Spinal cord (tissue), 10 donors: ENCODE measurements around the gene SSX2IP. TPM values are rescaled to one million over a fixed set of nuclear protein-coding genes. Genes with fewer than 3 reads are reported as not detected.
"Not testable (repeated sequence)": the region's sequence is repeated elsewhere in the genome, so short reads cannot be mapped to it uniquely, and the experiment has no call there.

Experiments used
- DNase-seq, 6 donors: peaks; one replicate each; pipeline versions ENCODE4 v3.0.0 to v3.0.0-alpha.2; 2013 to 2015; ENCODE audit warnings: low spot score in 6 of 6, low read depth in 4 of 6
- H3K27ac ChIP-seq: one replicate; pipeline ENCODE4 v1.5.1; 2013; ENCODE audit warnings: low read depth, low read length, control low read depth
- H3K27me3 ChIP-seq: one replicate; pipeline ENCODE4 v1.6.1; 2013; ENCODE audit warnings: low read length; ENCODE audit not compliant: control insufficient read depth, insufficient read depth
- H3K36me3 ChIP-seq: one replicate; pipeline ENCODE4 v1.6.1; 2013; ENCODE audit warnings: low read length; ENCODE audit not compliant: control insufficient read depth, insufficient read depth
- H3K4me1 ChIP-seq: one replicate; pipeline ENCODE4 v1.6.1; 2013; ENCODE audit warnings: low read length; ENCODE audit not compliant: control insufficient read depth, insufficient read depth
- H3K4me3 ChIP-seq: one replicate; pipeline ENCODE4 v1.5.1; 2013; ENCODE audit warnings: low read depth, low read length, control low read depth
- H3K9me3 ChIP-seq: one replicate; pipeline ENCODE4 v1.6.1; 2013; ENCODE audit warnings: low read length; ENCODE audit not compliant: control insufficient read depth, insufficient read depth
- WGBS: methylation state at CpG from one replicate; pipeline ENCODE4 v1.1.5; 2013; ENCODE audit warnings: missing lambda C conversion rate; ENCODE audit not compliant: insufficient coverage; 5-methylcytosine and 5-hydroxymethylcytosine counted together
- polyA plus RNA-seq, 2 donors: library from polyadenylated mRNA; unstranded; fragments of 120-200 nt; gene quantifications; one replicate each; pipeline ENCODE4 v1.2.1, GENCODE V29; 2013; ENCODE audit not compliant: insufficient read length in 2 of 2
- total RNA-seq, 2 donors: library from RNA; depleted of rRNA in 1 of 2; stranded (reverse); fragments of 120-200 nt in 1 of 2; fragments of >200 nt in 1 of 2; gene quantifications; one replicate each; pipeline versions ENCODE4 v1.2.3 to v1.2.4, GENCODE V29; 2013 to 2014
- donor health status: healthy.

Gene SSX2IP
- total and polyA plus RNA-seq, 4 donors, result 14.9 to 29.7 (median 21.5) TPM

DNA sequence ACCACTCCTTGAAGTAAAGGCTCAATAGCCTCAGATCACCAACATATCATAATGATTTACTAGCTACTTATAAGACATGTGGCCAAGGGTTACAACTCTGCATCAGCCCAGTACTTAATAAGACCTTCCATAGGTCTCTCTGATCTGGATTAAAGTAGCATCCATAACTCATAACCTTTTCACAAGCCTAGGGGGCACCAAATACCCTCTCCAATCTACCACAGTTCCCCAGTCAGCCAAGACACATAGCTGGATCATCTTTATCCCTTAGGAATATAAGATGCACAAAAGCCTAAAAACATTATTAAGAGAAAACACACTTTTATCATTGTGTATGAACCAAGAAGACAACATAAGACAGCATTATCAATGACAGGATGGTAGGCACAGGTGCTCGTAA is 22.1 kb downstream of the SSX2IP start:
- WGBS, result no CpG with 5 or more reads among the region's 1 CpG
- Histone ChIP-seq H3K9me3 (no peaks in the 10 kb centered on the region), H3K27ac (no peak overlapping the region), H3K36me3 (no peaks in the 10 kb centered on the region), H3K4me1 (no peaks in the 10 kb centered on the region), H3K4me3 (no peak overlapping the region), H3K27me3 (no peaks in the 10 kb centered on the region)
- DNase-seq, result no peak

DNA sequence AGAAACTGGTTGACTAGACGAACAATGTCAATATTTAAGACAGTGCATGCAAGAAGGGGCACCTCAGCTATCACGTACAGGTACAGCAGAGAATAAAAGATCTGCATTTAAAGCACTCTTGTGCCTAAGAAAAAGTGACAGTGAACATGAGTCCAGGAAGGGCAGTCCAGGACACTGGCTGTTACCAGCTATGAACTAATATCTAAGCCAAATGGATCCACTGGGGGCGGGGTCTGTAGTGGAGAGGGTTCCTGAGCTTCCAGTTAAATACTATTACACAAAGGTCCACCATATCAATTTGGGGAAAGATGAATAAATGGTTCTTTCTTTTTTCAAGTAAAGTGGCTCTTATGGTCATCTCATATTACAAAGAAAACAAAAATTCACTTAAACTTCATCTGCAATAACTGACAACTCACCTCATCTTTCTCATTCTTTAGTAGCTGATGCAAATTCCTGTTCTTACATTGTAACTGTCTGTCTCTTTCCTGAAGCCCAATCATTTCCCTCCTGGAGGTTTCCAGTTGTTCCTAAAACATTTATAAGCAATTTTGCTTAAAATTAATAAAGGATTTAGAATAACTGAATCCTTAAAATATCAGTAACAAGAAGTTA is 24.5 kb downstream of the SSX2IP start:
- no peaks in the 10 kb centered on the region for H3K9me3 ChIP-seq
- H3K4me1 ChIP-seq, result no peaks in the 10 kb centered on the region
- no peak for DNase-seq
- WGBS, result no CpG with 5 or more reads among the region's 3 CpGs
- H3K36me3 ChIP-seq, result no peaks in the 10 kb centered on the region
- no peak overlapping the region for H3K27ac ChIP-seq
- H3K4me3 ChIP-seq, result no peak overlapping the region
- no peaks in the 10 kb centered on the region for H3K27me3 ChIP-seq

GRCh38 chr1:84653130-84653677 is 37.1 kb downstream of the SSX2IP start:
- peaks cover 15% of the 10 kb centered on the region for H3K36me3 ChIP-seq
- H3K9me3 ChIP-seq, result no peaks in the 10 kb centered on the region
- no CpG with 5 or more reads among the region's 2 CpGs for WGBS
- DNase-seq, result no peak
- no peaks in the 10 kb centered on the region for H3K27me3 ChIP-seq
- no peak overlapping the region for H3K4me3 ChIP-seq
- H3K27ac ChIP-seq, result no peak overlapping the region
- no peaks in the 10 kb centered on the region for H3K4me1 ChIP-seq

DNA sequence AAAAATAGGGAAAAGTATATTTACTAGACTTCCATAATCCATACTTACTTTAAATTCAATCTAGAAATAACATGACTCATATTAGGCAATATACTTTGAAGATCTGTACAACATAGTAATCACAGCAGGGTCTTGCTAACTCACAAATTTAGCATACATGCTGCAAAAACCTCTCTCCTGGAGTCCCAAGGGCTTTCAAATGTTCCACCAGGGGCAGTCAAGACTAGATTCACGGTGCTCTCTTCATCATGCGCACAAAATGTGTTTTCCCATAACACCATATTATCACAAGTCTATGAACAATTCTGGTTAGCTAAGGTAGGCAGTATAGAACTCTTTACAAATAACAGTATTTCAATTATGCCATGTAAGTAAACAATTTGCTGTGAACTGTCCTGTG is 45.8 kb downstream of the SSX2IP start:
- no peak for DNase-seq
- Histone ChIP-seq H3K9me3 (no peaks in the 10 kb centered on the region), H3K36me3 (no peaks in the 10 kb centered on the region), H3K27me3 (no peaks in the 10 kb centered on the region), H3K27ac (no peak overlapping the region), H3K4me1 (no peaks in the 10 kb centered on the region), H3K4me3 (no peak overlapping the region)
- WGBS, result no CpG with 5 or more reads among the region's 2 CpGs

GRCh38 chr1:84643183-84643582 is 47.1 kb downstream of the SSX2IP start:
- Histone ChIP-seq H3K9me3 (no peaks in the 10 kb centered on the region), H3K36me3 (no peaks in the 10 kb centered on the region), H3K4me3 (no peak overlapping the region), H3K27me3 (no peaks in the 10 kb centered on the region), H3K4me1 (no peaks in the 10 kb centered on the region), H3K27ac (no peak overlapping the region)
- WGBS, result no CpG with 5 or more reads among the region's 6 CpGs
- DNase-seq, result no peak

DNA sequence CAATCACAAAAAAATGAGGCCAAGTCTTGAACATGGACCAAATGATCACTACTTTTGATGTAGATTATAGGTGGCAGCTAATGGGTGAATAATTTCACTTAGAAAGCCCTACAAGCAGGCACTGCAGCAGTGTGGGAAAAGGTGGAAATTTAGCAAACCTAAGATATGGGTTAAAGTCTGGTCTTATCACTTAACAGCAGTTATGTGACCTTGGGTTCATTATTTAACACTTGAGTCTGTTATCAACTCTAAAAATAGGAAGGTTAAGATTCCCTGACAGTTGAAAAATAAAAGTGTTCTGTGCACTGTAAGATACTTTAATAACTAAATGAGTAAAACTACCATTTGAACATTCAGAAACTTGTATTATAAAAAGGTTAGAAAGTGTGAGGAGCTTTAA is 47.5 kb downstream of the SSX2IP start:
- no peak for DNase-seq
- no peak overlapping the region for H3K27ac ChIP-seq
- no peaks in the 10 kb centered on the region for H3K36me3 ChIP-seq
- no peaks in the 10 kb centered on the region for H3K4me1 ChIP-seq
- H3K9me3 ChIP-seq, result no peaks in the 10 kb centered on the region
- no peaks in the 10 kb centered on the region for H3K27me3 ChIP-seq
- H3K4me3 ChIP-seq, result no peak overlapping the region

GRCh38 chr1:84639731-84640130 is 50.5 kb downstream of the SSX2IP start:
- not testable (repeated sequence) for H3K4me3 ChIP-seq, H3K9me3 ChIP-seq
- 92% methylated on average over 5 of the region's 6 CpGs for WGBS

DNA sequence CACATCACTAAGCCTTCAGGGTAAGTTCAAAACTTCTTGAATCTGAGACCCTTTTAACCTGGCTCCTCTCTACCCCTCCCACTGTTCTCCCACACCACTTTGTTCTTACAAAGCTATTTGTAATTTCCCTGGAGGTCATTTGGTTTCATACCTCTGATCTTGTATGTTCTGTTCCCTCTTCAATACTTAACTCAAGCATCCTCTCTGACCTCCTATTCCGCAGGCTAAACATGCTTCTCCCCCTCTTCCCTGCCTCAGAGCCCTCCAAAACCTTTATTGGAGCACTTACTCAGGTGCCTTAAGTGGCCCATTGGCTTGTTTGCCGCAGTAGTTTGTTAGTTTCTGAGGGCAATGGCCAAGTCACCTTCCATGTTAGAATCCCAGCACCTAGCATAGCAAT is 54.8 kb downstream of the SSX2IP start:
- no CpG with 5 or more reads among the region's 2 CpGs for WGBS
- H3K4me1 ChIP-seq, result no peaks in the 10 kb centered on the region

More at GRCh38 chr1:84639731-84640130, 50.5 kb downstream of the SSX2IP start:
- not testable (repeated sequence) for DNase-seq, H3K27ac ChIP-seq, H3K27me3 ChIP-seq, H3K36me3 ChIP-seq, H3K4me1 ChIP-seq

GRCh38 chr1:84634536-84635205 is 55.6 kb downstream of the SSX2IP start:
- DNase-seq, result no peak
- Histone ChIP-seq H3K27me3 (no peaks in the 10 kb centered on the region), H3K27ac (no peak overlapping the region), H3K4me1 (no peaks in the 10 kb centered on the region), H3K4me3 (no peak overlapping the region), H3K36me3 (no peaks in the 10 kb centered on the region), H3K9me3 (no peaks in the 10 kb centered on the region)
- 91% methylated on average over 3 of the region's 5 CpGs for WGBS

More for the DNA sequence above, 54.8 kb downstream of the SSX2IP start:
- Histone ChIP-seq H3K9me3 (no peaks in the 10 kb centered on the region), H3K27ac (no peak overlapping the region), H3K4me3 (no peak overlapping the region), H3K36me3 (no peaks in the 10 kb centered on the region), H3K27me3 (no peaks in the 10 kb centered on the region)
- no peak for DNase-seq
